IMR-90 (cell line): ENCODE data around the gene SERPINB2. TPM values are rescaled to one million over a fixed set of nuclear protein-coding genes. Genes with fewer than 3 reads are reported as not detected.

Experiments used
- ATAC-seq: fragments of 200-7000 bp; cut with Tn5 transposase; 2 replicates; pipeline ENCODE4 v1.9.1; 2020; ENCODE audit warnings: low read depth, mild to moderate bottlenecking, moderate library complexity
- BruUV-seq: library from RNA; stranded (reverse); fragments of 400-500 nt; replicated peaks from 2 replicates; lab custom pipeline; 2021; lab: Mats Ljungman, UMichigan
- CTCF ChIA-PET: fragments of 300-600 bp; formaldehyde crosslinking; extraction: SDS; loops from one replicate; lab custom pipeline; 2021; ENCODE audit warnings: antibody characterized with exemption; lab: Yijun Ruan, JAX
- POLR2A ChIA-PET: fragments of 300-600 bp; sonication (Branson Sonifier 250); formaldehyde crosslinking; loops from one replicate; lab custom pipeline; 2022; ENCODE audit warnings: antibody characterized with exemption; ENCODE audit not compliant: unreplicated experiment; lab: Charles Lee
- DNase-seq: peaks from one replicate; pipeline ENCODE4 v3.0.0; 2013
- H2AFZ ChIP-seq: replicated peaks from 2 replicates; pipeline ENCODE3; 2013; ENCODE audit warnings: low read length, mild to moderate bottlenecking; ENCODE audit not compliant: poor library complexity
- H2AK5ac ChIP-seq: 2 replicates; pipeline ENCODE4 v1.6.1; 2013; ENCODE audit warnings: low read depth, low read length, inconsistent platforms
- H2AK9ac ChIP-seq: replicated peaks from 2 replicates; pipeline ENCODE3; 2013; ENCODE audit warnings: mild to moderate bottlenecking, low read depth, low read length, moderate library complexity; ENCODE audit not compliant: poor library complexity
- H2BK120ac ChIP-seq: 2 replicates; pipeline ENCODE4 v1.6.1; 2013; ENCODE audit warnings: low read depth, low read length, inconsistent platforms
- H2BK15ac ChIP-seq: 3 replicates; pipeline ENCODE4 v1.6.1; 2013; ENCODE audit warnings: low read depth, low read length, inconsistent platforms
- H2BK20ac ChIP-seq: 2 replicates; pipeline ENCODE4 v1.6.1; 2013; ENCODE audit warnings: low read depth, mild to moderate bottlenecking, inconsistent platforms, low read length, moderate library complexity
- H2BK5ac ChIP-seq: 2 replicates; pipeline ENCODE4 v1.6.1; 2013; ENCODE audit warnings: mild to moderate bottlenecking, low read depth, low read length, inconsistent platforms; ENCODE audit not compliant: poor library complexity, severe bottlenecking
- H3K14ac ChIP-seq: replicated peaks from 2 replicates; pipeline ENCODE4 v1.6.1; 2013; ENCODE audit warnings: low read depth, low read length, inconsistent platforms
- H3K18ac ChIP-seq: 2 replicates; pipeline ENCODE4 v1.6.1; 2013; ENCODE audit warnings: low read depth, low read length, control low read depth
- H3K23ac ChIP-seq: 2 replicates; pipeline ENCODE4 v1.6.1; 2013; ENCODE audit warnings: low read depth, low read length, inconsistent platforms
- H3K27ac ChIP-seq: 2 replicates; pipeline ENCODE4 v1.5.1; 2013; ENCODE audit warnings: mild to moderate bottlenecking, control low read depth, low read length; ENCODE audit not compliant: insufficient read depth
- H3K27me3 ChIP-seq: 2 replicates; pipeline ENCODE4 v1.6.1; 2013; ENCODE audit warnings: low read length; ENCODE audit not compliant: control insufficient read depth, insufficient read depth
- H3K36me3 ChIP-seq: 2 replicates; pipeline ENCODE4 v1.6.1; 2013; ENCODE audit warnings: low read length, mixed read lengths; ENCODE audit not compliant: control insufficient read depth, insufficient read depth
- H3K4ac ChIP-seq: 2 replicates; pipeline ENCODE4 v1.6.1; 2013; ENCODE audit warnings: low read depth, low read length, inconsistent platforms
- H3K4me1 ChIP-seq: 2 replicates; pipeline ENCODE4 v1.6.1; 2013; ENCODE audit warnings: low read length, mixed read lengths; ENCODE audit not compliant: control insufficient read depth, insufficient read depth
- H3K4me2 ChIP-seq: 2 replicates; pipeline ENCODE4 v1.6.1; 2013; ENCODE audit warnings: low read depth, mild to moderate bottlenecking, control low read depth, low read length, moderate library complexity
- H3K4me3 ChIP-seq: 2 replicates; pipeline ENCODE4 v1.5.1; 2013; ENCODE audit warnings: low read depth, mild to moderate bottlenecking, control low read depth, low read length, moderate library complexity; ENCODE audit not compliant: insufficient read depth
- H3K56ac ChIP-seq: 2 replicates; pipeline ENCODE4 v1.6.1; 2013; ENCODE audit warnings: low read length, inconsistent platforms; ENCODE audit not compliant: insufficient read depth; ENCODE audit errors: extremely low read depth
- H3K79me1 ChIP-seq, 2 experiments: 2 replicates each; pipeline ENCODE4 v1.6.1; 2013; ENCODE audit warnings: low read length in 2 of 2, inconsistent platforms in 1 of 2, low read depth in 1 of 2
- H3K9ac ChIP-seq: 2 replicates; pipeline ENCODE4 v1.6.1; 2013; ENCODE audit warnings: low read depth, low read length, control low read depth
- H3K9me1 ChIP-seq: 2 replicates; pipeline ENCODE4 v1.6.1; 2013; ENCODE audit warnings: low read length, inconsistent platforms; ENCODE audit not compliant: insufficient read depth
- H3K9me3 ChIP-seq: 2 replicates; pipeline ENCODE4 v1.6.1; 2013; ENCODE audit warnings: low read length; ENCODE audit not compliant: control insufficient read depth, insufficient read depth
- H4K20me1 ChIP-seq: 2 replicates; pipeline ENCODE4 v1.6.1; 2013; ENCODE audit warnings: low read length, inconsistent platforms; ENCODE audit not compliant: insufficient read depth
- H4K5ac ChIP-seq: 2 replicates; pipeline ENCODE4 v1.6.1; 2013; ENCODE audit warnings: mild to moderate bottlenecking, low read depth, low read length, control low read depth
- H4K8ac ChIP-seq, 2 experiments: 2 replicates each; pipeline ENCODE4 v1.6.1; 2013; ENCODE audit warnings: low read depth in 2 of 2, low read length in 2 of 2, control low read depth in 1 of 2, inconsistent platforms in 1 of 2
- H4K91ac ChIP-seq: 2 replicates; pipeline ENCODE4 v1.6.1; 2013; ENCODE audit warnings: low read depth, low read length, inconsistent platforms; ENCODE audit not compliant: insufficient read depth
- BHLHE40 ChIP-seq: fragments of 150-350 bp; IDR thresholded peaks from 2 replicates; pipeline ENCODE4 v1.6.1; 2016; ENCODE audit warnings: mild to moderate bottlenecking, low read depth, low read length
- CEBPB ChIP-seq: IDR thresholded peaks from 2 replicates; pipeline ENCODE4 v1.6.1; 2012; ENCODE audit warnings: low read depth, low read length, improper control_type of control experiment
- CHD1 ChIP-seq: IDR thresholded peaks from 2 replicates; pipeline ENCODE4 v1.6.1; 2012; ENCODE audit warnings: low read depth, low read length, improper control_type of control experiment
- CTCF ChIP-seq: conservative IDR thresholded peaks from 2 replicates; pipeline ENCODE4 v1.5.1; 2012; ENCODE audit warnings: mild to moderate bottlenecking, low read depth, low read length, improper control_type of control experiment
- ELK1 ChIP-seq: fragments of 150-350 bp; IDR thresholded peaks from 2 replicates; pipeline ENCODE4 v1.6.1; 2016; ENCODE audit warnings: low read depth, mild to moderate bottlenecking, low read length, moderate library complexity, borderline replicate concordance
- MXI1 ChIP-seq: IDR thresholded peaks from 2 replicates; pipeline ENCODE4 v1.6.1; 2012; ENCODE audit warnings: low read depth, mild to moderate bottlenecking, low read length, moderate library complexity, borderline replicate concordance
- NFE2L2 ChIP-seq: fragments of 150-350 bp; IDR thresholded peaks from 2 replicates; pipeline ENCODE4 v1.6.1; 2016; ENCODE audit warnings: low read depth, mild to moderate bottlenecking, low read length
- POLR2A ChIP-seq: IDR thresholded peaks from 2 replicates; pipeline ENCODE4 v1.6.1; 2012; ENCODE audit warnings: mild to moderate bottlenecking, low read depth, low read length
- RAD21 ChIP-seq: IDR thresholded peaks from 2 replicates; pipeline ENCODE4 v1.6.1; 2012; ENCODE audit warnings: low read length, improper control_type of control experiment
- RCOR1 ChIP-seq: IDR thresholded peaks from 2 replicates; pipeline ENCODE4 v1.6.1; 2012; ENCODE audit warnings: mild to moderate bottlenecking, low read length, improper control_type of control experiment; ENCODE audit not compliant: insufficient replicate concordance
- RFX5 ChIP-seq: IDR thresholded peaks from 2 replicates; pipeline ENCODE4 v1.8.0; 2012; ENCODE audit warnings: low read depth, mild to moderate bottlenecking, low read length, moderate library complexity
- SMC3 ChIP-seq: fragments of 150-350 bp; IDR thresholded peaks from 2 replicates; pipeline ENCODE4 v1.6.1; 2016; ENCODE audit warnings: low read depth, mild to moderate bottlenecking, antibody characterized with exemption, low read length, moderate library complexity
- WGBS, 2 experiments: methylation state at CpG; one replicate each; pipeline versions ENCODE4 v1.1.5 to v1.1.7; 2013; ENCODE audit warnings: missing lambda C conversion rate in 2 of 2; ENCODE audit not compliant: insufficient read length in 1 of 2; ENCODE audit errors: extremely low coverage in 2 of 2; 5-methylcytosine and 5-hydroxymethylcytosine counted together
- dilution Hi-C: fragments of 300-500 bp; cut with HindIII; formaldehyde crosslinking; loops from one replicate; pipeline ENCODE4 v1.14.3; 2018; ENCODE audit warnings: low sequenced_read_pairs; ENCODE audit not compliant: unreplicated experiment
- in situ Hi-C: fragments of 300-500 bp; cut with MboI; formaldehyde crosslinking; loops from 3 replicates; pipeline ENCODE4 v1.14.3; 2019; ENCODE audit warnings: low sequenced_read_pairs, inconsistent platforms, mixed read lengths
- intact Hi-C: fragments of 100-400 bp; cut with micrococcal nuclease; formaldehyde crosslinking; loops from 2 replicates; pipeline ENCODE4 v1.10.0; 2022
- polyA plus RNA-seq, 3 experiments: library from polyadenylated mRNA; depleted of rRNA; stranded (reverse); fragments of >200 nt; gene quantifications; 2 replicates each; pipeline ENCODE4 v1.2.3, GENCODE V29; 2012; ENCODE audit warnings: low replicate concordance in 1 of 3
- total RNA-seq: library from RNA; depleted of rRNA; stranded (reverse); fragments of >200 nt; gene quantifications from 2 replicates; pipeline ENCODE4 v1.2.3, GENCODE V29; 2012

Gene SERPINB2
- total and polyA plus RNA-seq, 2 of the 4 experiments (the other 2 are of a cell fraction): 32.1 to 43.0 TPM

- BruUV-seq: no TSS peak
- dilution Hi-C loops: no loop called here
- Histone ChIP-seq H2AK9ac (no peak overlapping the region), H2BK120ac (no peak overlapping the region), H2BK5ac (no peak overlapping the region), H3K9me1 (no peaks in the 10 kb centered on the region), H4K91ac (no peak overlapping the region), H4K8ac (no peak overlapping the region), H3K4ac (no peak overlapping the region), H3K4me1 (no peaks in the 10 kb centered on the region), H4K20me1 (no peaks in the 10 kb centered on the region), H3K14ac (no peak overlapping the region), H3K27ac (no peak overlapping the region), H3K79me1 (no peaks in the 10 kb centered on the region), H3K23ac (no peak overlapping the region), H3K56ac (no peak overlapping the region), H3K9ac (no peak overlapping the region), H3K4me2 (no peak overlapping the region), H2BK15ac (no peak overlapping the region), H3K9me3 (no peaks in the 10 kb centered on the region), H3K27me3 (no peaks in the 10 kb centered on the region; the same call in 1 of the 2 replicates), H3K4me3 (no peak overlapping the region), H2BK20ac (no peak overlapping the region), H3K18ac (no peak overlapping the region), H3K36me3 (no peaks in the 10 kb centered on the region), H2AK5ac (no peak overlapping the region), H2AFZ (no peak overlapping the region), H4K5ac (no peak overlapping the region)
- ChIA-PET CTCF (no interaction called here), POLR2A (interaction anchor here (1.0 kb wide), 1 partner anchor 27 kb away, joined by 6 read pairs; no protein-coding TSS in a partner anchor)
- intact Hi-C loops: no loop called here
- ATAC-seq: no peak
- TF ChIP-seq CEBPB (no peak), CHD1 (no peak), CTCF (no peak), NFE2L2 (no peak), RAD21 (no peak), ELK1 (no peak), RCOR1 (no peak), SMC3 (no peak), RFX5 (no peak), BHLHE40 (no peak), MXI1 (no peak), POLR2A (no peak)
- no CpG with 5 or more reads among the region's 2 CpGs for WGBS, 2 experiments
- no peak for DNase-seq
- in situ Hi-C loops: no loop called here
Measured at GRCh38 chr18:63909870-63910269, 22.4 kb downstream of the SERPINB2 start.
